GM12891 (cell line): Measurements from ENCODE around the gene PCDH1.

ENCODE experiments used
- PAX5 ChIP-seq: IDR thresholded peaks from 2 replicates; pipeline ENCODE4 v1.6.1; 2011; ENCODE audit warnings: low read length, moderate library complexity, mild to moderate bottlenecking; ENCODE audit not compliant: insufficient read depth, severe bottlenecking
- POLR2A ChIP-seq: IDR thresholded peaks from 2 replicates; pipeline ENCODE4 v1.6.1; 2011; ENCODE audit warnings: low read depth, low read length, control low read depth
- POLR2AphosphoS5 ChIP-seq: IDR thresholded peaks from 2 replicates; pipeline ENCODE4 v1.6.1; 2011; ENCODE audit warnings: low read depth, low read length, control low read depth
- POU2F2 ChIP-seq: IDR thresholded peaks from 2 replicates; pipeline ENCODE4 v1.6.1; 2011; ENCODE audit warnings: low read depth, mild to moderate bottlenecking, control low read depth, low read length, moderate library complexity
- TAF1 ChIP-seq: IDR thresholded peaks from 2 replicates; pipeline ENCODE4 v1.6.1; 2011; ENCODE audit warnings: low read depth, low read length, control low read depth

GRCh38 chr5:141841378-141842180 lies 36.6 kb downstream of the PCDH1 start:
- TF ChIP-seq POLR2A (no peak), POU2F2 (no peak), POLR2AphosphoS5 (no peak), PAX5 (no peak), TAF1 (no peak)
